Hepatocyte (in vitro differentiated cells): ENCODE results near the gene SELENOK. TPM values are rescaled to one million over a fixed set of nuclear protein-coding genes. Genes with fewer than 3 reads are reported as not detected.

ENCODE experiments used
- DNase-seq: peaks from one replicate; pipeline ENCODE4 v3.0.0-alpha.2; 2016; ENCODE audit warnings: low spot score
- H2AFZ ChIP-seq: fragments of 200-600 bp; sonication (generic); 2 replicates; pipeline ENCODE4 v1.6.0; 2016; ENCODE audit warnings: antibody characterized with exemption, mild to moderate bottlenecking
- H3K27ac ChIP-seq: fragments of 200-600 bp; sonication (generic); 2 replicates; pipeline ENCODE4 v1.5.1; 2016; ENCODE audit warnings: mild to moderate bottlenecking
- H3K27me3 ChIP-seq: fragments of 200-600 bp; sonication (generic); 2 replicates; pipeline ENCODE4 v1.6.1; 2016
- H3K36me3 ChIP-seq: fragments of 200-600 bp; sonication (generic); replicated peaks from 2 replicates; pipeline ENCODE4 v1.5.1; 2016; ENCODE audit warnings: low read depth; ENCODE audit not compliant: insufficient read depth
- H3K4me1 ChIP-seq: fragments of 200-600 bp; sonication (generic); 2 replicates; pipeline ENCODE4 v1.5.1; 2016; ENCODE audit warnings: mild to moderate bottlenecking, moderate library complexity; ENCODE audit not compliant: insufficient read depth
- H3K4me2 ChIP-seq: fragments of 200-600 bp; sonication (generic); 2 replicates; pipeline ENCODE4 v1.6.0; 2016
- H3K4me3 ChIP-seq: fragments of 200-600 bp; sonication (generic); 2 replicates; pipeline ENCODE4 v1.5.1; 2016; ENCODE audit warnings: mild to moderate bottlenecking
- H3K79me2 ChIP-seq: fragments of 200-600 bp; sonication (generic); 2 replicates; pipeline ENCODE4 v1.6.0; 2017; ENCODE audit warnings: mild to moderate bottlenecking
- H3K9me2 ChIP-seq: fragments of 200-600 bp; sonication (generic); replicated peaks from 2 replicates; pipeline ENCODE4 v1.6.0; 2017; ENCODE audit warnings: mild to moderate bottlenecking; ENCODE audit not compliant: insufficient read depth
- H3K9me3 ChIP-seq: fragments of 200-600 bp; sonication (generic); 2 replicates; pipeline ENCODE4 v1.5.1; 2016; ENCODE audit warnings: low read depth, mild to moderate bottlenecking
- H4K20me1 ChIP-seq: fragments of 200-600 bp; sonication (generic); 2 replicates; pipeline ENCODE4 v1.6.0; 2016; ENCODE audit warnings: mild to moderate bottlenecking; ENCODE audit not compliant: insufficient read depth, poor library complexity, severe bottlenecking
- EZH2 ChIP-seq: fragments of 200-600 bp; sonication (generic); IDR thresholded peaks from 2 replicates; pipeline ENCODE4 v1.6.1; 2016; ENCODE audit warnings: antibody characterized with exemption, mild to moderate bottlenecking, borderline replicate concordance
- EZH2phosphoT487 ChIP-seq: fragments of 200-600 bp; sonication (generic); IDR thresholded peaks from one replicate; pipeline ENCODE4 v1.6.1; 2018; ENCODE audit warnings: antibody characterized with exemption, mild to moderate bottlenecking, low read depth, moderate library complexity; ENCODE audit not compliant: unreplicated experiment, severe bottlenecking
- whole genome bisulfite sequencing: methylation state at CpG from one replicate; pipeline ENCODE4 v1.1.6; 2016; ENCODE audit warnings: low lambda C conversion rate; ENCODE audit errors: missing lambda C conversion rate; 5-methylcytosine and 5-hydroxymethylcytosine counted together
- polyA plus RNA-seq: library from polyadenylated mRNA; unstranded; fragments of >200 nt; fragmentation: Nextera tagmentation; extraction: Ambion mirVana; gene quantifications from 2 replicates; pipeline ENCODE4 v1.2.1, GENCODE V29; 2016
- total RNA-seq: library from RNA; depleted of rRNA; stranded (reverse); fragments of >200 nt; gene quantifications from 2 replicates; pipeline ENCODE4 v1.2.3, GENCODE V29; 2014
- TF ChIP-seq, protein P1 (sequence below): fragments of 200-600 bp; sonication (generic); IDR thresholded peaks from 2 replicates; pipeline ENCODE4 v1.5.1; 2016; ENCODE audit warnings: antibody characterized with exemption, mild to moderate bottlenecking; ENCODE audit not compliant: poor library complexity

Gene SELENOK
- total and polyA plus RNA-seq, 2 experiments from 2014 or later, result 59.7 to 155 TPM

DNA sequence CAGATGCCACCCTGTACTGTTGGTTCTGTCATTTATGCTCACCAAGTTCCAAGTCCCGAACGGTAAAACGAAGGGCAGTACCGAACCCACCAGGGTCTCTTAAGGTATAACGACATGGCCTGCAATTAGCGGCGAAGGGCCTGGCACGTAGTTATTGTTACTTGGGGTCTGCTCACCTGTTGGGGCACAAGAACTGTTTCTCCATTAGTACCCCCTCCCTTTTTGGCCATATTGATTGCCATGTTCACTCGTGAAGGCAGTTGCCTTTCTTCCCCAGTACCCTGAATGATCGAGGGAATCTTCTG, 44.9 kb downstream of the SELENOK start:
- 78% methylated on average over 10 of the region's 10 CpGs for WGBS
- H2AFZ ChIP-seq, result peak overlapping the region; percentile 67
- no peaks in the 10 kb centered on the region for H3K9me2 ChIP-seq
- no peak for TF ChIP-seq EZH2
- TF ChIP-seq, protein P1, sequence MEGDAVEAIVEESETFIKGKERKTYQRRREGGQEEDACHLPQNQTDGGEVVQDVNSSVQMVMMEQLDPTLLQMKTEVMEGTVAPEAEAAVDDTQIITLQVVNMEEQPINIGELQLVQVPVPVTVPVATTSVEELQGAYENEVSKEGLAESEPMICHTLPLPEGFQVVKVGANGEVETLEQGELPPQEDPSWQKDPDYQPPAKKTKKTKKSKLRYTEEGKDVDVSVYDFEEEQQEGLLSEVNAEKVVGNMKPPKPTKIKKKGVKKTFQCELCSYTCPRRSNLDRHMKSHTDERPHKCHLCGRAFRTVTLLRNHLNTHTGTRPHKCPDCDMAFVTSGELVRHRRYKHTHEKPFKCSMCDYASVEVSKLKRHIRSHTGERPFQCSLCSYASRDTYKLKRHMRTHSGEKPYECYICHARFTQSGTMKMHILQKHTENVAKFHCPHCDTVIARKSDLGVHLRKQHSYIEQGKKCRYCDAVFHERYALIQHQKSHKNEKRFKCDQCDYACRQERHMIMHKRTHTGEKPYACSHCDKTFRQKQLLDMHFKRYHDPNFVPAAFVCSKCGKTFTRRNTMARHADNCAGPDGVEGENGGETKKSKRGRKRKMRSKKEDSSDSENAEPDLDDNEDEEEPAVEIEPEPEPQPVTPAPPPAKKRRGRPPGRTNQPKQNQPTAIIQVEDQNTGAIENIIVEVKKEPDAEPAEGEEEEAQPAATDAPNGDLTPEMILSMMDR, result no peak
- TF ChIP-seq EZH2phosphoT487, result no peak
- no peaks in the 10 kb centered on the region for H4K20me1 ChIP-seq
- peaks cover 32% of the 10 kb centered on the region for H3K4me1 ChIP-seq
- DNase-seq, result no peak
- peak overlapping the region; percentile 92 for H3K4me2 ChIP-seq
- peak overlapping the region; percentile 45 for H3K4me3 ChIP-seq
- no peaks in the 10 kb centered on the region for H3K9me3 ChIP-seq
- peaks cover 3% of the 10 kb centered on the region for H3K79me2 ChIP-seq
- H3K27ac ChIP-seq, result no peak overlapping the region
- H3K36me3 ChIP-seq, result no peaks in the 10 kb centered on the region
- H3K27me3 ChIP-seq, result no peaks in the 10 kb centered on the region

DNA sequence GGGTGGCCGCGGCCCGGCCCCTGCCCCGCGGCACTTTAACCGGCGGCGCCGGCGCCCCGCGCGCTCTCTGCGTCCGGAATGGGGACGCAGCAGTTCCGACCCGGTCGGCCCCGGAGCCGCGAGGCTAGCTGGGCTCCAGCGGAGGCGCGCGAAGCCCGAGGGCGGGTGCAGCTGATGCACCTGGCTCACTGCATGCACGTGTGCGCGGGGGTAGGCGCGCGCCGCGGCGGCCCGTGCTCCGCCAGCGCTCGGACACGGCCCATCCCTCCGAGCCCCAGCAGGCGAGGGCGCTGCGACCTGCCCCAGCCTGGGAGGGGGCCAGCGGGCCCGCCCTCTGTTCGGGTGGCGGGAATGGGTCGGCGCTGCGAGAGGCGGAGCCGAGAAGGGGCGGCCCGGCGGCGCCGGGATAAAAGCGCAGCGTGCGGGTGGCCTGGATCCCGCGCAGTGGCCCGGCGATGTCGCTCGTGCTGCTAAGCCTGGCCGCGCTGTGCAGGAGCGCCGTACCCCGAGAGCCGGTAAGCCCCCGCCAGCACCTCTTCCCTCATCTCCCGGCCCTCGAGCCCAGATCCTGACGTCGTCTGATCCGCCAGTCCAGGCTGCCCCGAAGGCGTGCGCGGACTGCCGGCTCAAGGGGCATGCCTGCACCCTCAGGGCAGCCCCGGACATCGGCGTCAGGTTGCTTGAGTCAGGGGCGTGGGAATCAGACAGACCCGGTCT, 45.4 kb downstream of the SELENOK start, which contains the start of the genes CHDH and IL17RB:
Gene CHDH, minus strand, starts transcription at position 286 of the 717 bp plus-strand sequence. CDS start 22,411 bp downstream, outside the sequence.
Gene IL17RB, plus strand, starts transcription at position 435 of the 717 bp plus-strand sequence. Its CDS starts 21 bp downstream, at position 456.
- Histone ChIP-seq H3K27ac (peak within 1 kb of the TSS; percentile 96), H3K4me1 (peaks cover 37% of the 10 kb centered on the region), H3K79me2 (peaks cover 8% of the 10 kb centered on the region), H3K27me3 (no peaks in the 10 kb centered on the region), H2AFZ (peak within 1 kb of the TSS; percentile 67), H3K9me2 (no peaks in the 10 kb centered on the region), H3K4me2 (peak within 1 kb of the TSS; percentile 92), H3K36me3 (no peaks in the 10 kb centered on the region), H3K9me3 (no peaks in the 10 kb centered on the region), H3K4me3 (peak within 1 kb of the TSS; percentile 45), H4K20me1 (no peaks in the 10 kb centered on the region)
- WGBS, result 5% methylated on average over 74 of the region's 91 CpGs
- peak; percentile 87 for DNase-seq
- TF ChIP-seq, protein P1, result no peak
- TF ChIP-seq EZH2 (no peak), EZH2phosphoT487 (no peak)

DNA sequence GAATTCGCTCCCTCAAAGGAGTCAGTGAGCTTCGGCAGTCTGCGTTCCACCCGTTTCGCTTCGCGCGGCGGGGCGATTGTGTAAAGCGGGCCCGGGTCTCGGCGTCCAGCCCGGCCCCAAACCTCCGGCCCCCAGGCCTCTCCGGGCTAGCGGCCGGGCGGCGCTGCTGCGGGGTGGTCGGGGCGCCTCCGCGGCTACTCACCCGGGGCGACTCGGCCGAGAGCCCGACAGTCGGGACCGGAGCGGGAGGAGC, 45.9 kb downstream of the SELENOK start:
- Histone ChIP-seq H3K36me3 (no peaks in the 10 kb centered on the region), H3K4me3 (peak overlapping the region; percentile 45), H3K4me2 (peak overlapping the region; percentile 92), H3K9me2 (no peaks in the 10 kb centered on the region), H3K9me3 (no peaks in the 10 kb centered on the region), H3K27me3 (no peaks in the 10 kb centered on the region), H4K20me1 (no peaks in the 10 kb centered on the region), H3K27ac (peak overlapping the region; percentile 96), H2AFZ (peak overlapping the region; percentile 67), H3K4me1 (peaks cover 42% of the 10 kb centered on the region), H3K79me2 (peaks cover 13% of the 10 kb centered on the region)
- DNase-seq, result no peak
- TF ChIP-seq, protein P1, result no peak
- TF ChIP-seq EZH2phosphoT487 (no peak), EZH2 (no peak)
- WGBS, result 3% methylated on average over 22 of the region's 34 CpGs
